DMS114 treated with DMSO at 0.1 percent for 48 hours (cell line): ENCODE data around the gene CR1L.
A peak's percentile ranks its signal among the peaks of the same experiment; 100 is the strongest.
"Not testable (repeated sequence)": the region's sequence is repeated elsewhere in the genome, so short reads cannot be mapped to it uniquely, and the experiment has no call there.

Experiments
- DNase-seq: peaks from one replicate; lab custom pipeline; 2025; ENCODE audit not compliant: unreplicated experiment; lab: John Stamatoyannopoulos, UW

The CR1L gene

GRCh38 chr1:207680590-207681388 lies 35.9 kb downstream of the CR1L start:
- DNase-seq, result not testable (repeated sequence)

DNA sequence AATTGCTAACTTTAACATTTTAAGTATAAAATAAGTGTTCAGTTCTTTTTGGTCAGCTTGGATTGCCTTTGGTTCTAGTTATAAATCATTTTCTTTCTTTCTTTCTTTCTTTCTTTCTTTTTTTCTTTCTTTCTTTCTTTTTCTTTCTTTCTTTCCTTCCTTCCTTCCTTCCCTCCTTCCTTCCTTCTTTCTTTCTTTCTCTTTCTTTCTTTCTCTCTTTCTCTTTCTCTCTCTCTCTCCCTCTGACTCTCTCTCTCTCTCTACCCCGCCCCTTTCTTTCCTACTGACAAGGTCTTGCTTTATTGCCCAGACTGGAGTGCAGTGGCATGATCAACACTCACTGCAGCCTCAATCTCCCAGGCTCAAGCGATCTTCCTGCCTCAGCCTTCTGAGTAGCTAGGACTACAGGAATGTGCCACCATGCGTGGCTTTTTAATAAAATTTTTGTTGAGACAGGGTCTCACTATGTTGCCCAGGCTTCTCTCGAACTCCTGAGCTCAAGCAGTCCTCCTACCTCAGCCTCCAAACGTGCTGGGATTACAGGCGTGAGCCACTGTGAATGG lies 38.0 kb downstream of the CR1L start:
- not testable (repeated sequence) for DNase-seq

- DNase-seq, result not testable (repeated sequence)
These were observed 45.6 kb downstream of the CR1L start for GRCh38 chr1:207690551-207690950.

GRCh38 chr1:207691010-207691409 lies 46.1 kb downstream of the CR1L start:
- DNase-seq, result no peak

DNA sequence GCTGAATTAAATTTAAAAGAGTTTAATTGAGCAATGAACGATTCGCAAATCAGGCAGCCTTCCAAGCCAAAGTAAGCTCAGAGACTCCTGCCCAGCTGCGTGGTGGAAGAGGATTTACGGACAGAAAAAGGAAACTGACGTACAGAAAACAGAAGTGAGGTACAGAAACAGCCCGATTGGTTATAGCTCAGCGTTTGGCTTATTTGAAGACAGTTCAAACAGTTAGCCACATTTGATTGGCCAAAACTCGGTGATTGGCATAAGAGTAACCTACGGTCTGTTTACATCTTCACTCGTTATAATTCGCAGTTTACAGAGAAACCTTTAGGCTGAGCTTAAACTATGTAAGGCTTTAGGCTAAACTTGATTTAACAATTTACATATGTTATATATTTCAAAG lies 46.9 kb downstream of the CR1L start:
- no peak for DNase-seq

DNA sequence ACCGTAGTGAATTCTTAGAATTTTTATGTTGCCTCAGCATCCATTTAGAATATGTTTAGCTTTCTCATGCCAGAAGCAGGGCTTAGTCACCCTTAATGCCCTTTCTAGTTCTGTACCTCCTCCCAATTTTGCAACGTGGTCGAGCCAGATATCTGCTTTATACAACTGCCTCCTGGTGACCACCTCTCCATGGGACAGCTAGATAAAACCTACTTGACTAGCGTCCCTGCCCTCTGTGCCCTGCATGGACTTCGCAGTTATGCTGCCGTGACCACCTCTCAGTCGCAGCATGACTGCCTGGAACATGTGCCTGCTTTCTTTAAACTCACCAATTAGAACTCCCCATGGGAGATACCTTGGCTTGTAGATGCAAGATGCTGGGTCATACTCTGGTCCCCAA lies 47.4 kb downstream of the CR1L start:
- not testable (repeated sequence) for DNase-seq

DNA sequence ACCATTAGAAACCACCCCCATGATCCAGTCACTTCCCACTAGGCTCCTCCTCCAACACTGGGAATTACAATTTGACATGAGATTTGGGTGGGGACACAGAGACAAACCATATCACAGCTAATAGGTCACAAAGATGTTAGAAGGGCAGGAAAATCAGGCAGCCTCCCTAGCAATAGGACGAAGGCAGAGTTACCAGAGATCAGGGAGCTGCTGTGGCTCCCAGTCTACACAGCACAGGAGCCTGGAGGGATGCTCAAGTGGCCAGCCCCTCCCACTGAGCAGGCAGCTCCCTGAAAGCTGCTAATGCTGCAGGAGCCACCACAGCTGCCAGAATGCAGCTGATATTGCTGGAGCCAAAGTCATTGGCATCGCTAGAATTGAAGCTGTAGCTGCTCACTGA lies 51.0 kb downstream of the CR1L start:
- no peak for DNase-seq

DNA sequence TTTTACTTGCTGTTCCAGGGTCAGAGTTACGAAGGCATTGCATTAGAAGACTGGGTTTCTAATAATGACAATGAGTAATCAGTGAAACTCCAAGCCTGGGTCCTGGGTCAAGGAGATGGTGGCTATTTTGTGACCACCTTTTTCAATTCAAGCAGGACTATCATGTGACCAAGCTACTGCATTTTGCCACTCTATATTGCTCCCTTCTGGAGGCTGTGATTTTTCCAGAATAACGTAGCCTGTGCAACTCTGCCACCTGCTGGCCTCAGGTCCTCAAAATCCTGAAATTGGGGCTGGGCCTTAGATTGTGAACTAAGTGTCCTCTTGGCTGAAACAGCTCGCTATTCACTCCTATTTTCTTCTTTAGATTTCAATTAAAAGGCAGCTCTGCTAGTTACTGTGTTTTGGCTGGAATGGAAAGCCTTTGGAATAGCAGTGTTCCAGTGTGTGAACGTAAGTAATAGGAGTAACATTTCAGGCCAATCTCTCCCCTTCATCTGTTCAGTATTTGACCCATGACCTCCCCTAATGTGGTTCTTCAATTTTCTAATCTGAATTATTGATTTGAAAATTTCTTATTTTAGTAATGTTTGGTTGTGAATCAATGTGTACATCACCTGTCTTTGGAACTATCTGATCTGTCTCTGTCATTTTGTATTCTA lies 54.0 kb downstream of the CR1L start:
- peak; percentile 46 for DNase-seq

- no peak for DNase-seq
These were observed 57.4 kb downstream of the CR1L start for GRCh38 chr1:207702317-207702716.

DNA sequence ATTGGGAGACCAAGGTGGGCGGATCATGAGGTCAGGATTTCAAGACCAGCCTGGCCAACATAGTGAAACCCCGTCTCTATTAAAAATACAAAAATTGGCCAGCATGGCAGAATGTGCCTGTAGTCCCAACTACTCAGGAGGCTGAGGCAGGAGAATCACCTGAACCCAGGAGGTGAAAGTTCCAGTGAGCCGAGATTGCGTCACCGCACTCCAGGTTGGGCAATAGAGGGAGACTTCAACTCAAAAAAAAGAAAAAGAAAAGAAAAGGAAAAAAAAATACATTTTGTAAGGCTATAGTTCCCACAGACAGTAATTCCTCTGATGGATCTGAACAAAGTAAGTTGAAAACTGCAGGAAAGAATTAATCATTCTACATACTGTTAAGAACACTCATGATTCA lies 58.8 kb downstream of the CR1L start:
- no peak for DNase-seq

- not testable (repeated sequence) for DNase-seq
These were observed 63.1 kb downstream of the CR1L start for GRCh38 chr1:207708004-207708403.

GRCh38 chr1:207711285-207711684 lies 66.4 kb downstream of the CR1L start:
- no peak for DNase-seq

DNA sequence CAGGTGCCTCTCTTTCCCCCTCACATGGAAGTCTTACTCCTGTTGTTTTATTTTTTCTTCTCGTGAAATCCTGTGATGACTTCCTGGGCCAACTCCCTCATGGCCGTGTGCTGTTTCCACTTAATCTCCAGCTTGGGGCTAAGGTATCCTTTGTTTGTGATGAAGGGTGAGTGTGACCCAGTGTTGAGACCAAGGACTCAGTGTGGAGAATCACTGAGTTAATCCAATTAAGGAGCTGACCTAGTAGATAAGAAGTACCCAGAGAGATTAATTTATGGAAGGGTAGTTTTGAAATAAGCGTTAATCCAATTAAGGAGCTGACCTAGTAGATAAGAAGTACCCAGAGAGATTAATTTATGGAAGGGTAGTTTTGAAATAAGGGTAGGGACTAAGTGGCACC lies 67.8 kb downstream of the CR1L start:
- not testable (repeated sequence) for DNase-seq

DNA sequence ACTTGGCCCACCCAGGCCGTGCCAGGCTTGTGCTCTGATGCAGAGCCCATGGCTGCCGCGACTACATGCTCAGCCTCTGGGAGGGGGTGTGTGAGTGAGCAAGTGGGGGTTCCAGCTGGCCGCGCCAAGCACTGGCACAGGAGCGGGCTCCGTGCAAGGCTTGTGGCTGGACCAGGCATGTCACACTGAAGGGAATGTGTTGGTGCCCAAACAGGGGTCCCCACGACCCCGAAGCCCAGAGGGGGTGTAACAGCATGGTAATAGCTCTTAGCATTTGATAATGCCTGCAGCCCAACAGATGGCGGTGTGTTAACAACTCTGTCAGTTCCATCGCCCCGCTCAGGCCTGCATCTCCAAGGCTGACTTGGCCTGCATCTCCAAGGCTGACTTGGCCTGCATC lies 68.6 kb downstream of the CR1L start:
- DNase-seq, result no peak

DNA sequence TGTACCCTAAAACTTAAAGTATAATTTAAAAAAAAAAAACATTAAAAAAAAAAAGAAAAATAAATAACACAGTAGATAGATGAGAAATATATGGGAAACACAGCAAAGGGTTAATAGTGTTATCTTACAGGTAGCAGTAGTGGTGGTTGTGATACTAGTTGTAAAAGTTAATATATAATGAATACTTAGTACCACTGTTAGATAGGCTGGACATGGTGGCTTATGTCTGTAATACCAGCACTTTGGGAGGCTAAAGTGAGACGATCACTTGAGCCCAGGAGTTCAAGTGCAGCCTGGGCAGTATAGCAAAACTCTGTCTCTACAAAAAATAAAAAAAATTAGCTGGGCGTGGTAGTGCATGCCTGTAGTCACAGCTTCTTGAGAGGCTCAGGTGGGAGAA lies 74.3 kb downstream of the CR1L start:
- DNase-seq, result no peak

- not testable (repeated sequence) for DNase-seq
These were observed 83.4 kb downstream of the CR1L start for GRCh38 chr1:207728200-207728858.

DNA sequence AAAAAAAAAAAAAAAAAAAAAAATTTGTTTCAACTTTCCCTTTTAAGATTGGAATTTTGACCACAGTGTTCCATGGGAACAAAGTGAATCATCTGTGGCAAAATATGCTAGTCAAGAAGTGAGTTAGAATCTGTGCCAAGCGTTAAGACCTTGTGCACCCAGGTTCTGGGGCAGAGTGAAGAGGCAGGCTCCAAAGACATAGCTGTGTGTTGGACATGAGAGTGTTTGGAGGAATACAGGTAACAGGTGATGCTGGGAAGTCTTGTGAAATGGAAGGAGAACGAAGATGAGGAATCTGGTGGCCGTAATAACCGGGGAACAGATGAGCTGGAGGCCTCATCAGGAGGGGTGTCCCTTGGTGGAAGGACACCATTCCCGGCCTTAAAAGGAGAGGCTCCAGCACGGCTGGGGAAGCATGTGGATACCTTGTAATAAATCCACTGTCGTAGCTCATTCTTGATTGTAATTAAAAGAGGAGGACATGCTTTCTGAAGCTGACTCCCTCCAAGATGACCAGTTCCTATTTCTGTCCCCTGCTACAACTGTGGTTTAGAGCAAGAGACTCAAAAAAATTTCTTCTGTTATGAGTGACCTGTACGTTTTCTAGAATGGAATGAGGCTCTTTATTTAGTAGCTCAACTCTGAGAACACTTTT lies 92.7 kb downstream of the CR1L start:
- DNase-seq, result not testable (repeated sequence)

- DNase-seq, result not testable (repeated sequence)
These were observed 93.3 kb downstream of the CR1L start for GRCh38 chr1:207738158-207738659.

DNA sequence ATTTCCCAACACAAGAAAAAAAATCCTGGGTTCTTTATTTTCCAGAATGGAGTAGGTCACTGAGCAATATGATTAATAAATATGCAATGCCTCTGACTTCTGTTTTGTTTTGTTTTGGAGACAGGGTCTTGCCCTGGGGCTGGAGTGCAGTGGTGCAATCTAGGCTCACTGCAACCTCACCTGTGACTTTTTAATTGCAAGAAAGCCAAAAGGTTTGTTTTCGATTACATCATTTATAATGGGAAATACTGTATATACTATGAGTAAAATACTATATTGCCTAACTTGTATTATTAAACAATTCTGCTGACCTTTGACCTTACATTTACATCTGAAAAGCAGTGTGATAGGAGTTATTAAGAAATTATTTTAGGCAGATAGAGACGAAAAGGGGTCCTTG lies 95.3 kb downstream of the CR1L start:
- no peak for DNase-seq

DNA sequence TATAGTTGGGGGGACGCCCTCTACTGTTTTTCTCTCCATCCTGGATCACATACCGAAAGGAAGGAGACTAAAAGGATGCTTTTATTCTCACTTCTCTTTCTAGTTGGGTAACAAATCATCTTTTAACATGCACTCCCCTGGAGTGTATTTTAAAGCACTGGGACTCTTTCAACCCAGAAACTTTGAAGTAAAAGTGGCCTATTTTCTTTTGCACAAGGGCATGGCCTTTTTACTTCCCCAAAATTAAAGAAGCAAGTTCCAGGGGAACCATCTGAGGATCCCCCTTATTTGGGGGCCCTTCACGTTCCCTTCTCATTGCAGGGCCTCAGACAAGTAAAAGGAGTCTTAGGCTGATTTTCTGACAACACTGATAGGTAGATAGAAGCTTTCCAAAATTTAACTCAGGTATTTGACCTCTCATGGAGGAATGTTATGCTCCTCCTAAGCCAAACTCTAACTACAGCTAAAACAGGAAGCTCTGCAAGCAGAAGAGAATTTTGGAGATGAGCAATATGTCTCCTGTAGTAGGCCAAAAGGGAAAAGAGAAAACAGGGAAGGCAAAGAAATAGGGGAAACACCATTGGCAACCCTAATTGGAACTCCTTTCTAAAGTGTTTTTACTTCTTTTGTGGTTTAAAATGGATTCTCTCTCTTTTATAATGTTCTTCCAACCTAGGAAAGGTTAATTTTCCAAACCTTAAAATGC lies 98.1 kb downstream of the CR1L start:
- no peak for DNase-seq
